HG03460 (cell line): ENCODE results near the gene PKDREJ.

Experiments used
- ATAC-seq: cut with Tn5 transposase; IDR thresholded peaks from one replicate; pipeline ENCODE4 v1.9.1; 2021; ENCODE audit not compliant: unreplicated experiment

The PKDREJ gene

DNA sequence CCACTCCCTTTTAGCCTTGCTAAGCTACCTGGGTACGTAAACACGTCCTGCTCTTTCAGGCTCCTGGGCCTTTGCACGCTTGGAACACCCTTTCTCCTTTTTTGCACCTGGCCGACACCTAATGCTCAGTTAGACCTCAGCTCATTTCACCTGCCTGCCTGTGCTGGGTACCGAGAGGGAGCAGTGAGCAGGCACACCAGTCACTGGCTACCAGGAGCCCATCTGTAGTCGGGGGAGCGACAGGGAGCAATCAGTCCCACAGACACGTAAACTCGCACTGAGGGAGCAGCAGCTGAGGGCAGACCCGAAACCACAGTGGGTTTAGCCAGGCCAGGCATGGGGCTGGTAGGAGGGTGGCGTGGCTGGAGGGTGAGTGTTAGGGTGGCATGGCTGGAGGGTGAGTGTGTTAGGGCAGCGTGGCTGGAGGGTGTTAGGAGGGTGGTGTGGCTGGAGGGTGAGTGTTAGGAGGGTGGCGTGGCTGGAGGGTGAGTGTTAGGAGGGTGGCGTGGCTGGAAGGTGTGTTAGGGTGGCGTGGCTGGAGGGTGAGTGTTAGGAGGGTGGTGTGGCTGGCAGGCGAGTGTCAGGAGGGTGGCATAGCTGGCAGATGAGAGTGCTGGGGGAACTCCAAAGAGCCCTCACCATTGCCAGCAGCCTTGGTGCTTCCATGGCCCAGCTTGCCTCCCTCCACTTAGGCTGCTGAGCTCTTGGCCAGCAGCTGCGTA is 27.1 kb upstream of the PKDREJ start:
- ATAC-seq = no peak

DNA sequence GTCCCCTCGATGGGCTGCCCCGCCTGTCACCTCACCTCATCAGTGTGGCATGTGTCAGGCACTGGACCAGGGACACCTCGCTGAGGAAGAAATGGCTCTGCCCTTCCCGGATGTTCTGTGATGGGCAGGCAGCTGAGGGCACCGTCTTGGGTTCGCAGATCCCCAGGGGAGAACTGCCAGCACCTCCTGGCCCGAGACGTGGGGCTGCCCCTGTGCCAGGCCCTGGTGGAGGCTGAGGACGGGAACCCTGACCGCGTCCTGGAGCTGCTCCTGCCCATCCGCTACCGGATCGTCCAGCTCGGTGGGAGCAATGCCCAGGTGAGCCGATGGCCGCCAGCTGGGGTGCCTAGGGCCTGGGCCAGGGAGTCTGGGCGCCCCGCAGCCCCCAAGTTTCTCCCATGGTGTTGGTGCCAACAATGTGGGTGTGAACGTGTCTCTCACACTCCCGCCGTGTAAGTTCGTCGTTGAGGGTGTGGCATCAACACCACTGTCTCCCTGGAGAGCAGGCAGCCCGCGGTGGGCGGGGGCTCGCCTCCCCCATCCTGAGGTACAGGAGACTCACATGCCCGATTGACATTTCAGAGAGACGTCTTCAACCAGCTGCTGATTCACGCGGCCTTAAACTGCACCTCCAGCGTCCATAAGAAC is 26.2 kb upstream of the PKDREJ start:
- ATAC-seq = no peak

DNA sequence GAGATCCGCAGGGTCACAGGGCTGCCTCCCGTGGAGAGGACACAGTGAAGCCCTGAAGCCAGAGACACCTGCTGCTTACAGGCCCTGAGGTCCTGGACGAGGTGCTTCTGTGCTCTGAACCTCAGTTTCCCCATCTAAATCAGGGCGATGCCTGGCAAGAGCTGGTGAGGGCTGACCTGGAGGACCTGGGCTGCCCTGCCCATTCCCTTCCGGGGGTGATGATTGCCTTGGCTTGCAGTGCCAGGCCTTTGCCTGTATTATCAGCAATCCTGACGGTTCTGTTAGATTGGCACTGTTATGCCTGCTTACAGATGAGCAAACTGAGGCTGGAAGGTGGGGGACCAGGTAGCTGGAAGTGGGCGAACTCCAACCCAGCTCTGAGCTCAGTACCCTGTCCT is 25.7 kb upstream of the PKDREJ start:
- ATAC-seq = no peak

DNA sequence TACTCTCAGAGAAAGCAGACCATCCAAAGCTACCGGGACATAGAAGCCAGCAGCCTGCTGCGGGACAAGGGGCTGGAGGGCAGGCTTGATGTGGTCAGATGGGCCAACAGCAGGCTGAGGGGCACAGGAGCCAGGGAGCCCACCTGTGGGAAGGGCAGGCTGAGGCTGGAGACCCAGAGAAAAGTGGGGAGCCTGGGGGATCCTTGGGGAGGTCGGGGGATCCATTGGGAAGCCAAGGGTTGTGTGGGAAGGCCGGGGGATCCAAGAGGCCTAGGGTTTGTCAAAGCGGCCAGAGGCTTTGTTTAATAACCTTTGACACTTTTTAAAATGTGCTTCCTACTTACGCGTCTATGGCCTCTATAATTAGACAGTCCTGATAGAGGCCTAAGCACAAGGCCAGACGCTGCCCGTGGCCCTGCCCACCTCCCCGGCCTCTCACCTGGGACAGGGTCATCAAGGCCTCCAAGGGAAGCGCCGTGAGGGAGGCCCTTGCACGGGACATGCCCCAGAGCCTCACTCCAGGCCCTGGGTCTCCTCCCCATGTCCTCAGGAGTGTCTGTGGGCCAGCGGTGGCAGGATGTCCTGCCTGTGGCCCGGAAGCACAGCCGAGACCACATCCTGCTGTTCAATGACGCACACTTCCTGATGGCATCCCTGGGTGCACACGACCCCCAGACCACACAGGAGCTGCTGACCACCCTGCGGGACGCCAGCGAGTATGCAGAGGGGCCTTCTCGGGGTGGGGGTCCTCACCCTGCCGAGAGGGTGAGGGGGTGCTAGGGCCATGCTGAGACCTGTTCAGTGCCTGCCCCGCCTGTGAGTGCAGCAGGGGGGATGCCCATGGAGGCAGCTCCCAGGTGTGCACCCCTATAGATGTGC is 25.0 kb upstream of the PKDREJ start:
- ATAC-seq = no peak

DNA sequence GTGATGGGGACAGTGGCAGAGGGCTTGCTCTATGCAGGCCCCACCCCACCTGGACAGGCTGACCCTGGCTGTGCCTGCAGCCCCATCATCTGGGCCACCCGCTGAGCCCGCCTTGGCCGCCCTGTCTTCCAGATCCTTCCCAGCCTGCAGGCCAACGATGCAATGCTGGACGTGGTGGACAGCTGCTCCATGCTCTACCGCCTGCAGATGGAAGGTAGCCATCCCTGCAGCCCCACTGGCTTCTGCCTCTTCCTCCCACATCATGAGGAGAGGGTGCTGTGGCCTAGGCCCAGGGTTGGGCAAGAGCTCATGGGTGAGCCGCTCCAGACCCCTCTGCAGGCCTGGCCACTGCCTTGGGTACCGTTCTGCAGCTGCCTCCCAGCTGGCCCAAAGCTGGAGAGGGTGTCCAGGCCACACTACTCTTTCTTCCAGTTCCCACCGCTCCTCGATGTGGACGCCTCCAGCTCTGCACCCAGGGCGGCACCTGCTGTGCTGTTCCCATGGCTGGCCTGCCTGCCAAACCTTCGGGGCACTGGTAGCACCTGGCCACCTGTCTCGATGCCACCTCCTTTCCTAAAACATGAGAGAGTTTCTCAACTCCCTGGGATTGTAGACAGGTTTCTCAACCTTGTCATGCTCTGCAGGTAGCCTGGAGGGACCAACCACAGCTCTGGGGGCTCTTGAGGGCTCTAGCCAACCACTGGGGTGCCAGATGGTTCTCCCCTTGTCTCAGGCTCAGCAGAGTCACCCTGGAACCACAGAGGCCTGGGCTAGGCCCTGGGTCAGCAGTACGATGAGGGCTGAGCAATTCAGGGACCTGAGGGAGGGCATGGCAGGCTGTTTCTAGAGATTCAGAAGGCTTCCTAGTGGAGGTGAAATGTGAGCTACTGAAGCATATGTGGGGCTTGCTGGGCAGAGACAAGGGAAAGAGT is 24.1 kb upstream of the PKDREJ start:
- ATAC-seq = no peak

DNA sequence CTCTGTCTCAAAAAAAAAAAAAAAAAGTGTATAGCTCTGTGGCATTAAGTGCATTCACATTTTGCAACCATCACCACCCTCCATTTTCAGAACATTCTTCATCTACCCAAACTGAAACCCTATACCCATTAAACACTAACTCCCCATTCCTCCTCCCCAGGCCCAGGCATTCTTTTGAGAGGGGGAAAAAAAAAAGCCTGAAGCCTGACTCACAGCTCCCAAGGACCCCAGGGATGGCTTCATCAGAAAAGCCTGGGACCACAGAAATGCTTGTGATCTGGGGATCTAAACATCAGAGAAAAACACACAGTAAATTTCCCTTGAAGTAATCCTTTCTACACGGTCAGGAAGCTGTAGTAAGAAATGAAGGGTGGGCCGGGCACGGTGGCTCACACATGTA is 22.9 kb upstream of the PKDREJ start:
- ATAC-seq = no peak

DNA sequence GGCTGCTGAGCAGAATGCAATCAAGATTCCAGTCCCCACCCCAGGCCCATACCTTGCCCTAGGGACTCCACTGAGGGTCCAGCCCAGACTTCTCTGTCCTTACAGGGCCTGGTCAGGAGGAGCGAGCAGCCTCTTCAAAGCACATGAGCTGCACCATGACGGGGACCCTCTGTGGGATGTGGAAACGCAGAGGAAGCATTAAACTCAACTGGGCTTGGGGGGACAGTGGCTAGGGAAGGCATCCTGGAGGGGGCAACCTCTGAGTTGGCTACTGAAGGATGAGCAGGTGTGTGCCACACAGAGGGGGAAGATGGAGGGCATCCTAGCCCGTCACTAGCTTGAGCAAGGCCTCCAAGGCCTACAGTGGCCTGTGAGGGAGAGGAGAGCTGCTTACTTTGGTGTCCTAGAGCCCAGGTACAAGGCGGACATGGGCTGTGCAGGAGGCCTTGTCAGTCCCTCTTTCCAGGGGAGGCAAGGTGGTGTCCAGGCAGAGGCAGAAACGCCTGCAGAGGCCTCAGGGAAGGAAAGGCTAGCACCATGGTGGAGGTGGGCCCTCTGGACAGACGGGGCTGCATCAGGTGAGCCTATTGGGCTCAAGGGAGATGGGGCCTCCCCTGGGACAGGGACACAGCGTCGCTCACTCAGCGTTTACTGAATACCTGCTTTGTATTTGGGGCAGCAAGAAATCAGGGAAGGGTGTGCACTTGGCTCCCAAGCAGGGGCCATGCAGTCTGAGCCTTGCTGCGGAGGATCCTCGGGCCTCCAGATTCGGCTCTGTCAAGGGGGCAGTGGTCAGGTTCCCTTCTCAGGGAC is 18.9 kb upstream of the PKDREJ start:
- no peak for ATAC-seq

DNA sequence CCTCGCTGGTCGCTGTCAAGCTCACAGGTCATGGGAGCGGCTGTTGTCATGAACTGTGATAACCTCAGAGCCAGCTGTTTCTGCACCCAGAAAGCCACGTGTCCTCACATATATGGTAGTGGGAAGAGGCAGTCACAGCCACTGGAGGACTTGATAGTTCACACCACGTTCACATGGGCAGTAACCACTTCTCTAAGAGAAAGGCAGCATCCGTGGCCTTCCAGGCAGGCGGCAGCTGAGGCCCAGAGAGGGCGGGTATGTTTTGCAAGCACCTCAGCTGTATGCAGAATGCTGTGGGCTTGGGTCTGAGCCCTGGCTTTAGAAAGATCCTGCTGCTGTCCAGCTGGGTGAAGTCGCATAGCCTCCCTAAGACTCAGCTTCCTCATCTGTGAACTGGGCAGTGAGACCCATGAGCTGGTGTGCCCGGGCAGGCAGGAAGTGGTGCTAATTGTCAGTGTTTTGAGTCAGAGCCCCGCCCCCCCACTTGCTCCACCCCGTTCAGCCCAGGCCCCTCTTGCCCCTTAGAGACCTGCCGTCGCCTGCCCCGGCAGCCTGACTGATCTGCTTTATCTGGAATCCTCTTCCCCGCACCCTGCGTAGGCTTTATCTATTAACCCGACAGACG is 18.0 kb upstream of the PKDREJ start:
- ATAC-seq = no peak

DNA sequence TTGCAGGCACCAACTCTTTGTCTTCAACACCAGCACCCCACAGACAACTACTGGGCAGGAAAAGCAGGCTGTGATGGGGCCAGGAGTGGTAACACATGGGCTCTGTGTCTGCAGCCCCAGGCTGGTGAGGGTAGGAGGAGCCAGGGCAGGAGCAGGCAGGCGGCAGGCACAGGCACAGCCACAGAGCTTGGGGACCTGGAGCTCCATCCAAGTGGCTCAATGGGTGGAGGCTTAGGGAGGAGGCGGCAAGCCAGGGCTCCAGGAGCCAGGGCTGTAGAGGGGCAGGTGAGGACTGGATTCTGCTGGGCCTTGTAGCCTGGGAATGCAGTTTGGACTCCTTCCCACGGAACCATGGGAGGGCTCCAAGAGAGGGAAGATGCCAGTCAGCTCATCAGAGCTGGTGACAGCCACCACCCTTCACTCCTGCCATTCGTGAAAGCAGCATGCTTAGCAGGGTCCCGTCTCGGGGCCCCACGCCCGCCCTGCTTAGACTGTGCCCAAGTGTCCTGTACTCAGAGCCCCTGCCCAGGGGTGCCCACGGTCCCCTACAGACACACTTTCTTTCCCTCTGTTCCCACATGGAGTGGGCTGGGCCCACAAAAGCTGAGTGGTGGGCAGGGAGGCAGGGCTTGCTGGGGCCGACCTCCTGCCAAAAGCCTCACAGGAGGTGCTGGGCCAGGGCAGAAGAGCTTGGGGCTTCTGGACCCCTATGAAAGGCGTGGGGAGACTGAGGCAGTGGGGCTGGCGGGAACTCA is 17.1 kb upstream of the PKDREJ start:
- ATAC-seq = no peak

DNA sequence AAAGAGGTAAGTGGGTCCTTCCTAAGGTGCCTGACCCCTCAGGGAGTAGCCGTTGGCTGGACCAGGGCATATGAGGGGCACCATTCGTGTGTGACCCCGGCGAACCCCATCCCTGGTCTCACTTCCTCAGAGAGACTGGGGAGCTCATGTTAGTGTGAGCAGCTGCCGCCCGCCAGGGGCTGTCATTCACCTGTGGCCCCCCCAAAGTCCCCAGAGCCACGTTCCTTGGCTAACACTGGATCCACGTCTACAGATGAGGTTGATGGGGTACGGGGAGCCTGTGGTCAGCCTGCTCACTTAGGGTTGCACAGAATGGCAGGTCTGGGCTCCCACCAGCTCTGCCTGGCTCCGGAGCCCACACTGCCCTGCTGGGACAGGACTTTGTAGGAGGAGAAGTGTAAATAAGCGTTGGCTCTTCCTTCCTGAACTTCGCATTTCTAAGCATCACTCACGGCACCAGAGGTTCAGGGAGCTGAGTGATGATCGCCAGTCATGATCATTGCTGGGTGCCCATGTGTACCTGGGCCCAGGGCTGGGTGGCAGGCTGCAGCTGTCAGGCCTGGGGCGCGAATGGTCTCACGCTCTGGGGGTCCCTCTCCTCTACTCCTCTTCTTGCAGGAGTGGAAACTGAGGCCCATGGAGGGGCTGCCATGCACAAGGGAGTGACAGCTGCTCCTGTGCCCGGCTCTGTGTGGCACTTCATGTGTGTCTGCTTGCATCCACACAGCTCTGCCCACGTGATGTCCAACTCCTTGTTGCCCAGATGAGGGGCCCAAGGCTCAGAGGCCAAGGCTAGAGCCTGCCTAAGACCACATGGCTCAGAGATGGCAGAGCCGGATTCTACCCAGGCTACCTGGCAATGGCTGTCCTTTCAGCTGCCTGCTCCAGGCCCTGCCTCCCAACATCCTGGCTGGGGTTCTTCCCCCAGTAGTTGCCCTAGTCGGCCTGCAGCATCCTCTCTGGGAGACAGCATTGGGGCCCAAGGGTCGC is 15.8 kb upstream of the PKDREJ start:
- no peak for ATAC-seq

DNA sequence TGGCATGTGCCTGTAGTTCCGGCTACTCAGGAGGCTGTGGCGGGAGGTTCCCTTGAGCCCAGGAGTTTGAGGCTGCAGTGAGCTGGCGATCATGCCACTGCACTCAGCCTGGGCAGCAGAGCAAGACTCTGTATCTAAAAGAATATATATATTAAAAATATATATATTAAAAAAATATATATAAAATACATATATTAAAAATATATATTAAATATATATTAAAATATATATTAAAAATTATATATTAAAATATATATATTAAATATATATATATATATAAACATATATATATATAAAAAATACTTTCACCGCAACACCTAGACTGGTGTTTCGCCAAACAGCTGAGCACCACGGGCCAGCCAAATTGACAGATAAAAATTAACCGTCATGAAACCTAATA is 13.4 kb upstream of the PKDREJ start:
- no peak for ATAC-seq

DNA sequence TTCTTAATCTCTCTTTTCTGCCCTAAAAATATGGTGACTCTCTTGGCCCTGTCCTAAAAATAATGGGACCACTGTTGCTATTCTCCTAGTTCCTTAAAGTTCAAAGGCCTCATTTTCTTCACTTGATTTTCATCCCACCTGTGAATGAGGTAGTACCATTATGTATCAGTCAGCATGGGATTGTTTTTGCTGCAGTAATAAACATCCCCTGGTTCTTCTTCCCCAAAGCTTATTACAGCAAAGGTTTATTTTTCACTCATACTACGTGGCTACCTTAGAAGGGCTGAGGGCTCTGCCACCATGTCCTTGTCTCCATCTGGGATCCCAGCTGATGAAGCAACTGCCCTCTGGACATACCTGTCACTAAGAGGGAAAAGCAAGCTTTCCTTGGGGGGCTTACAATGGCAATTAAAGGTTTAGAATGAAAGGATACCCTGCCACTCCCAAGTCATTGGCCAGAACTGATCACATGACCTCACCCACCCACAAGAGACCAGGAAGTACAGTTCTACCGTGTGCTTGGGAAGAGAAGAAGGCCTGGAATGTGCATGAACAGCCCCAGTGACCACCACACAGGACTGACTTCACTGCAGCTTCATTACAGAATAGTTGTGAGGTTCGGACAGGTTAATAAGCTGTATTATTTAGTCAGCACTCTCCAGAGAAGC is 12.4 kb upstream of the PKDREJ start:
- ATAC-seq = no peak

DNA sequence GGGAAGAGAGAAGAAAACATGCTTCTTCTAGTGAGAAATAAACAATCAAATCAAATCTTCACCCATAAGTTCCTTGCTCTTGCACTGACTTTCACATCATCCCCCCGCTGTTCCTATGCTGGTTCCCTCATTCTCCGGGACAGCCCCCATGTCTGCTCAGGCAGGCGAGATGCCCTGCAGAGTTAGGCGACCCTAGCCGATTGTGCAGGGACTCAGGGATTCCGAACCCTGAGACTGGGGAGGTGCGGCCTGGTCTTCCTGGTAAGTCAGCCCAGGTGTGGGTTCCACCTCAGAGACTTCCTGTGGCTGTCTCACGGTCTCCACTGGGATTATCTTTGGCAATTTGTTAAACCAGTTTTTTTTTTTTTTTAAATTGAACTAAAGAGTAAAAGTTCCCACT is 11.2 kb upstream of the PKDREJ start:
- no peak for ATAC-seq

DNA sequence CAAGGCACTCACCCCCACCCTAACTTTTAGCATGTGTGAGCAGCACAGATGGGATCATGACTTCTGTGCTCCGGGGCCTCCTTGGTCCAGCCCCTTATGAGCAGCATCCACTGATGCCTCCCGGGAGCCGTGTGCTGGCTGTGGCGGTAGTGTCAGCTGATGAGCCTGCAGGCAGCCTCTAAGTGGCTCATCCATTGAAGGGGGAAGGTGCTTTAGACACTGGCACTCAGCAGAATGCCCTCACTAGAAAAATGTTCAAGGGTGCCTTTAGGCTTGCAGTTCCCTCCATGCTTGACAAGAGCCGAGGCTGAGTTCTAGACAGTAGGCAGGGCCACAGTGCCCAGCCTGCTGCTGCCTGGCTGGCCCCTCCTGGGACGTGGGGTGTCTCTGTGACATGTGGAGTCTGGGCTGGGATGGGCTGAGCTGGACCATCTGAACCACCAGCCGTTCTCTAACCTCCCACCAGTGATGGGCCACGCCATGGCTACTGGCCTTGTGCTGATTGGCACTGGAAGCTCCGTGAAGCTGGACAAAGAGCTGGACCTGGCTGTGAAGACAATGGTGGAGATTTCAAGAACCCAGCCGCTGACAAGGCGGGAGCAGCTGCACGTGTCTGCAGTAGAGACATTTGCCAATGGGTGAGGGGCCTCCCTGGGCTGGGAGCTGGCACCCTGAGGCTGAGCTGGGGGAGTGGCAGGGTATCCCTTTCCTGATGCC is 10.4 kb upstream of the PKDREJ start:
- ATAC-seq = no peak

DNA sequence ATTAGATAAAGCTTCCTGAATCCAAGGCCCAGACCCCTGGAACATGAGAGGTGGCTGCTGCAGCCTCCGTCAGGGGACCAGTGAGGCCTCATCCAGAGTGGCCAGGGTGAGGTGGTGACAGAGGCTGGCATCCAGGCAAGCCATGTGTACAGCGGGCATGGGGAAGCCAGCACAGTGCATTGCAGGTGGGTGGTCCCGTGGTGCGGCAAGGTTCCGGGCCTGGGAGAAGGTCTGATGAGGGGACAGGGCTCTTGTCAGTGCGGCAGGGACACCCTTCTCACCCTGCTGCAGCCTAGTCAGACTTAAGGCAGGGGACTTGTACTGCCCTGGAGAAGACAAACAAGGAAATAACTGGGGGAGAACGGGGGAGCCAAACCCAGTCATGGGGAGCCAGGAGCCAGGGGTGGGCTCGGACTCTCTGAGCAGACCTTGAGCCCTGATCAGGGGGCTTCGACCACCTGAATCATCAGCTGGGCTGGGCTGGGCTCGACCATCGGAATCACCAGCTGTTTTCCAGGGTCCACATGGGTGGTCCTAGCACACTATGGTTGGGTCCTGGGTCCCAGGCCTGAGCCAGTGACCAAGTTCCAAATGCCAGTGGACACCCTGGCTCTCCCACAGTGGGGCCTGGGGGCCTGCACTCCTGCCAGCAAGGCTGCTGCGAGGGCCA is 9.8 kb upstream of the PKDREJ start:
- no peak for ATAC-seq

DNA sequence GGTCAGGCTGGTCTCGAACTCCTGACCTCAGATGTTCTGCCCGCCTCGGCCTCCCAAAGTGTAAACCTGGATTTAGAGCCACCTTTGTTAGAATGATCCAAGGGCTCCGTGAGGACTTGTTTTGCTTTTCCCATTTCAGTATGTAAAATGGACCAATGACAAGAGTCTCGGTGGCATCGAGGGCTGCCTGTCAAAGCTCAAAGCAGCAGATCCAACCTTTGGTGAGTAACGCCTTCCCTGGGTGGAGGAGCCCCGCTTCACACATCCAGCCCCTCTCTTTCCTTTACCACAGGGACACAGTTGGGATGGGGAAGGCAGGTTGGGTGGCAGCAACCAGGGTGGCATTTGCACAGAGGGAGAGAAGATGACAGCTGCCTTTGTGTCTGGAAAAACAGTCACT is 9.1 kb upstream of the PKDREJ start:
- ATAC-seq = no peak
